NCI-H2029 treated with DMSO at 0.1 percent for 48 hours (cell line): ENCODE results near the gene RPS17.
"Not testable (repeated sequence)": the region's sequence is repeated elsewhere in the genome, so short reads cannot be mapped to it uniquely, and the experiment has no call there.

Source experiments
- DNase-seq: peaks from one replicate; lab custom pipeline; 2025; lab: John Stamatoyannopoulos, UW

Gene RPS17

GRCh38 chr15:82545478-82545877 is 5.2 kb upstream of the RPS17 start:
- no peak for DNase-seq

GRCh38 chr15:82545002-82545401 is 4.7 kb upstream of the RPS17 start:
- DNase-seq, result no peak

GRCh38 chr15:82544431-82544830 is 4.2 kb upstream of the RPS17 start:
- no peak for DNase-seq

- no peak for DNase-seq
These were observed 2.9 kb upstream of the RPS17 start for GRCh38 chr15:82543160-82543559.

GRCh38 chr15:82540984-82541431 is 751 bp upstream of the RPS17 start:
- DNase-seq, result no peak

GRCh38 chr15:82539691-82540054 is 584 bp downstream of the RPS17 start:
- no peak for DNase-seq

- DNase-seq, result no peak
These were observed 1.1 kb downstream of the RPS17 start for GRCh38 chr15:82538961-82539690.

GRCh38 chr15:82537351-82537908 is 2.8 kb downstream of the RPS17 start:
- DNase-seq, result no peak

- DNase-seq, result no peak
These were observed 3.6 kb downstream of the RPS17 start for GRCh38 chr15:82536409-82537350.

- DNase-seq, result no peak
These were observed 4.5 kb downstream of the RPS17 start for GRCh38 chr15:82535566-82536408.

GRCh38 chr15:82535151-82535550 is 5.1 kb downstream of the RPS17 start:
- DNase-seq, result not testable (repeated sequence)

- DNase-seq, result not testable (repeated sequence)
These were observed 5.8 kb downstream of the RPS17 start for GRCh38 chr15:82534457-82534861.

- DNase-seq, result no peak
These were observed 6.5 kb downstream of the RPS17 start for GRCh38 chr15:82533801-82534200.

- no peak for DNase-seq
These were observed 7.2 kb downstream of the RPS17 start for GRCh38 chr15:82532991-82533481.

- no peak for DNase-seq
These were observed 7.8 kb downstream of the RPS17 start for GRCh38 chr15:82532383-82532990.

GRCh38 chr15:82531496-82532382 is 8.5 kb downstream of the RPS17 start:
- no peak for DNase-seq

- DNase-seq, result no peak
These were observed 9.5 kb downstream of the RPS17 start for GRCh38 chr15:82530606-82531379.

- DNase-seq, result no peak
These were observed 10.3 kb downstream of the RPS17 start for GRCh38 chr15:82530006-82530405.

- not testable (repeated sequence) for DNase-seq
These were observed 26.7 kb downstream of the RPS17 start for GRCh38 chr15:82513587-82513986.
